ENCODE measurements around the gene SYNJ2. TPM values are rescaled to one million over a fixed set of nuclear protein-coding genes. Genes with fewer than 3 reads are reported as not detected.
A peak's percentile ranks its signal among the peaks of the same experiment; 100 is the strongest.

Gene SYNJ2
- total RNA-seq, 5 donors from 2014 or later (not counting 1 experiment from before 2014, with no cell fraction given), result 20.0 to 37.0 (median 22.3) TPM

DNA sequence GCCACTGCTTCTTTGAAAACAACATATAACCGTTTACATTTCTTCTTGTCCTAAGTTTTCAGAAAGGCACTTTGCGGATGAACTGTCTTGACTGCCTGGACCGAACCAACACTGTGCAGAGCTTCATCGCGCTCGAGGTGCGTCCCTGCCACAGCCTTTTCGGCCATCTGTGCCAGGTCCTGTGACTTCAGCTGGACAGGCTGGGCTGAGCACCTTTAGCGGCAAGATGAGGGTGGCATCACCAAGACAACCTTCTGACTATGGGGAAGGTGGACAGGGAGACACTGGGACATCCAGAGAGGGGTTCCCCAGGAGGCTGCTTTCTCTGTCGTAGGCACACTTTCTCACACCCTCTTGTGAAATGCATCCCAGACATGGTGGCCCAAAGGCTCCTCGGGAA, 82.1 kb downstream of the SYNJ2 start:
- no peaks in the 10 kb centered on the region for H3K9me3 ChIP-seq
- H3K4me1 ChIP-seq (ENCODE audit: control insufficient read depth in 1 of 2, extremely low read depth in 1 of 2, insufficient read depth in 2 of 2, low read length in 2 of 2), result peaks cover 18 to 28% of the 10 kb centered on the region in 2 experiments
- Mint-ChIP-seq H3K36me3 (peaks cover 27% of the 10 kb centered on the region), H3K4me1 (peaks cover 9 to 21% (median 16%) of the 10 kb centered on the region in 3 donors), H3K27ac (no peak overlapping the region), H3K4me3 (no peak overlapping the region), H3K27me3 (no peaks in the 10 kb centered on the region), H3K9me3 (no peaks in the 10 kb centered on the region)
- no peaks in the 10 kb centered on the region for H3K27me3 ChIP-seq (replicated peaks in 1 of 2; ENCODE audit: control insufficient read depth in 2 of 2, extremely low read depth in 1 of 2, insufficient read depth in 2 of 2, low read length in 1 of 2)
- H3K36me3 ChIP-seq (ENCODE audit: control insufficient read depth in 2 of 2, extremely low read depth in 1 of 2, insufficient read depth in 1 of 2, low read length in 1 of 2), result peaks cover 23 to 30% of the 10 kb centered on the region in 2 donors
- DNase-seq (no peak), ATAC-seq (replicated peaks in 1 of 4) (no peak)
- ChIA-PET CTCF (interaction anchor here in 1 of 2 donors (2.8 kb wide), 1 partner anchor 9 kb away, joined by 13 read pairs; no protein-coding TSS in a partner anchor), POLR2A (interaction anchor here in 1 of 2 donors (0.7 kb wide), 1 partner anchor 10 kb away, joined by 9 read pairs; no protein-coding TSS in a partner anchor)
- H3K4me3 ChIP-seq (ENCODE audit: control insufficient read depth in 1 of 2, extremely low read depth in 1 of 2, low read length in 1 of 2), result no peak overlapping the region
- WGBS (ENCODE audit: insufficient coverage), result 96% methylated on average over 9 of the region's 11 CpGs
- no peak overlapping the region for H3K27ac ChIP-seq (ENCODE audit: low read length)

DNA sequence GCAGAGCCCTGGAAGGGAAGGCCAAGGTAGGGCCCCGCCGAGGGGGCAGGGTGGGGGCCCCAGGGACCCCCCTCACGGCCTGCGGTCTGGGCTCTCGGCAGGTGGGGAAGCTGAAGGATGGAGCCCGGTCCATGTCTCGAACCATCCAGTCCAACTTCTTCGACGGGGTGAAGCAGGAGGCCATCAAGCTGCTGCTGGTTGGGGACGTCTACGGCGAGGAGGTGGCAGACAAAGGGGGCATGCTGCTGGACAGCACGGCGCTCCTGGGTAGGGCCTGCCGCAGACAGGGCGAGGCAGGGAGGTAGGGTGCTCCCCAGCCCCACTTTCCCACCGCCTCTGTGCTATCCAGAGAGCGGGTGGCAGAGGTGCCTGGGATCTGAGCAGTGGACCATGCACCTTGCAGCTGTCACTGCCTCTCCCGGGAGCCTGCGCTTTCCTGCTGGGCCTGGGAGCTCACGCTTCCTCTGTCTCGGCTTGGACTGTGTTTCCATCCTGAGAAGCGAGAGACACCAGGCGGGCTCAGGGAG, 83.1 kb downstream of the SYNJ2 start:
- CTCF ChIA-PET, result interaction anchor here in 1 of 2 donors (0.6 to 0.7 kb wide), 2 partner anchors 18 to 607 kb away, joined by 3 read pairs; no protein-coding TSS in a partner anchor
- H3K4me3 ChIP-seq (ENCODE audit: control insufficient read depth in 1 of 2, extremely low read depth in 1 of 2, low read length in 1 of 2), result no peak overlapping the region
- H3K27me3 ChIP-seq (replicated peaks in 1 of 2; ENCODE audit: control insufficient read depth in 2 of 2, extremely low read depth in 1 of 2, insufficient read depth in 2 of 2, low read length in 1 of 2), result no peaks in the 10 kb centered on the region
- H3K27ac ChIP-seq (ENCODE audit: low read length), result no peak overlapping the region
- no peak for ATAC-seq (replicated peaks in 1 of 4)
- 94% methylated on average over 20 of the region's 24 CpGs for WGBS (ENCODE audit: insufficient coverage)
- no peaks in the 10 kb centered on the region for H3K9me3 Mint-ChIP-seq
- H3K36me3 ChIP-seq (ENCODE audit: control insufficient read depth in 2 of 2, extremely low read depth in 1 of 2, insufficient read depth in 1 of 2, low read length in 1 of 2), result peaks cover 25 to 30% of the 10 kb centered on the region in 2 donors
- H3K4me1 Mint-ChIP-seq, result peaks cover 6 to 22% (median 18%) of the 10 kb centered on the region in 3 donors
- H3K9me3 ChIP-seq, result no peaks in the 10 kb centered on the region
- no peaks in the 10 kb centered on the region for H3K27me3 Mint-ChIP-seq
- no peak overlapping the region for H3K4me3 Mint-ChIP-seq
- no peak for DNase-seq
- H3K36me3 Mint-ChIP-seq, result peaks cover 27% of the 10 kb centered on the region
- POLR2A ChIA-PET, result interaction anchor here (0.6 kb wide), 2 partner anchors 11 to 990 kb away, joined by 3 read pairs; no protein-coding TSS in a partner anchor
- peaks cover 10 to 19% of the 10 kb centered on the region in 2 experiments for H3K4me1 ChIP-seq (ENCODE audit: control insufficient read depth in 1 of 2, extremely low read depth in 1 of 2, insufficient read depth in 2 of 2, low read length in 2 of 2)
- no peak overlapping the region for H3K27ac Mint-ChIP-seq

DNA sequence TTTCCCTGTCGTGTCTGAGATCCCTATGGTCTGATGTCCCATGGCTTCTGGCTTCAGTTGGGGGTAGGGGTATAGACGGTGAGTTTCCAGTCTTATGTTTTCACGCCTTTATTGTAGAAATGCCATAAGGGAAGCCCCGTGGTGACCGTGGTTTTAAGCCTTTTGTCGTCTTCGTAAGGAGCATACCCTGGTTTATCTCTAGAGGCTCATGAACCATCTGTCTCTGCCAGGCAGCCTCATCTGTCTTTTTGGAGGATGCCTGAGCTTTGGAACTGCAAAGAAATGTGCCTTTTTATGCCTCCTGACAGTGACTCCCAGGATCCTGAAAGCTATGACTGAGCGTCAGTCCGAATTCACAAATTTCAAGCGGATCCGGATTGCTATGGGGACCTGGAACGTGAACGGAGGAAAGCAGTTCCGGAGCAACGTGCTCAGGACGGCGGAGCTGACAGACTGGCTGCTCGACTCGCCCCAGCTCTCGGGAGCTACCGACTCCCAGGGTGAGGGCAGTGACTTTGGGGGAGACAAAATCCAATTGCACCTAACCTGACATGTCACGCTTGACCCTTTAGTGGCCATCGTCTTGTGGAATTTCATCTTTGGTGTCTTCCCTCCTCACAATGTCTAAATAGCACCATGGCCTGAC, 84.6 kb downstream of the SYNJ2 start:
- H3K27me3 Mint-ChIP-seq, result no peaks in the 10 kb centered on the region
- no peak overlapping the region for H3K4me3 ChIP-seq (ENCODE audit: control insufficient read depth in 1 of 2, extremely low read depth in 1 of 2, low read length in 1 of 2)
- H3K27ac Mint-ChIP-seq, result no peak overlapping the region
- CTCF ChIA-PET, result no interaction called here
- no peak overlapping the region for H3K4me3 Mint-ChIP-seq
- H3K9me3 ChIP-seq, result no peaks in the 10 kb centered on the region
- H3K36me3 Mint-ChIP-seq, result peaks cover 36% of the 10 kb centered on the region
- no peak for DNase-seq
- POLR2A ChIA-PET, result no interaction called here
- H3K27ac ChIP-seq (ENCODE audit: low read length), result no peak overlapping the region
- 84% methylated on average over 14 of the region's 23 CpGs for WGBS (ENCODE audit: insufficient coverage)
- H3K27me3 ChIP-seq (replicated peaks in 1 of 2; ENCODE audit: control insufficient read depth in 2 of 2, extremely low read depth in 1 of 2, insufficient read depth in 2 of 2, low read length in 1 of 2), result no peaks in the 10 kb centered on the region
- H3K4me1 ChIP-seq (ENCODE audit: control insufficient read depth in 1 of 2, extremely low read depth in 1 of 2, insufficient read depth in 2 of 2, low read length in 2 of 2), result peaks cover 0 to 5% of the 10 kb centered on the region in 2 experiments
- peaks cover 25 to 37% of the 10 kb centered on the region in 2 donors for H3K36me3 ChIP-seq (ENCODE audit: control insufficient read depth in 2 of 2, extremely low read depth in 1 of 2, insufficient read depth in 1 of 2, low read length in 1 of 2)
- no peak for ATAC-seq (replicated peaks in 1 of 4)
- no peaks in the 10 kb centered on the region for H3K9me3 Mint-ChIP-seq
- H3K4me1 Mint-ChIP-seq, result peaks cover 0 to 14% (median 12%) of the 10 kb centered on the region in 3 donors

DNA sequence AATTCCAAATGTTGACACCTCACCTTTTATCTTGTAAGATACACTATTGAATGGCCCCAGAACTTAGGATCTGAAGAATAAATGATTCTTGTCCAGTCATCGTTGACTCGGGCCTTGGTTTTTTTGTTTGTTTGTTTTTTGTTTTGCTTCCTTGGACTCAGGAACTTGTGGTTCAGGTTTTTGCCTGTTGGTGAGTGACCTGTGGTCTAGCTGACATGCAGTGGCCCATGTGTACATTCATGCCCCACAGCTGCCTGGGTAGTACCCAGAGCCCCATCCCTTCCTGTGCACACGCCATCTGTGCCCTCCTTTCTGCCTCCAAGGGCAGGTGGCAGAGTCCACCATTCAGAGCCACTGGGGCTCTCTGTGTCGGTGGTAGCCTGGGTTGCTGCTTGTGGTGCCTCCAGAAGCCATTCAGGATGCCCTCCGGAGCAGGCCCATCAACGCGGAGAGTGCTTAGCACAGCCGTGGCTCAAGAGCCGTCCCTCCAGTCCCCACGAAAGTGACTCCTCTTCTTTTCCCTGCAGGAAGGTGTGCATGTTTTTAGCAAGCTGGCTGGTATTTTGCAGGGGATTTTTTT, 85.9 kb downstream of the SYNJ2 start:
- 91% methylated on average over 5 of the region's 10 CpGs for WGBS (ENCODE audit: insufficient coverage)
- DNase-seq, result no peak
- CTCF ChIA-PET, result no interaction called here
- no peak overlapping the region for H3K27ac ChIP-seq (ENCODE audit: low read length)
- H3K27me3 Mint-ChIP-seq, result no peaks in the 10 kb centered on the region
- peaks cover 5 to 20% (median 18%) of the 10 kb centered on the region in 3 donors for H3K4me1 Mint-ChIP-seq
- ATAC-seq (replicated peaks in 1 of 4), result no peak
- POLR2A ChIA-PET, result no interaction called here
- H3K4me1 ChIP-seq (ENCODE audit: control insufficient read depth in 1 of 2, extremely low read depth in 1 of 2, insufficient read depth in 2 of 2, low read length in 2 of 2), result peaks cover 0 to 11% of the 10 kb centered on the region in 2 experiments
- no peak overlapping the region for H3K4me3 ChIP-seq (ENCODE audit: control insufficient read depth in 1 of 2, extremely low read depth in 1 of 2, low read length in 1 of 2)
- peaks cover 37% of the 10 kb centered on the region for H3K36me3 Mint-ChIP-seq
- H3K36me3 ChIP-seq (ENCODE audit: control insufficient read depth in 2 of 2, extremely low read depth in 1 of 2, insufficient read depth in 1 of 2, low read length in 1 of 2), result peaks cover 25 to 33% of the 10 kb centered on the region in 2 donors
- H3K27me3 ChIP-seq (replicated peaks in 1 of 2; ENCODE audit: control insufficient read depth in 2 of 2, extremely low read depth in 1 of 2, insufficient read depth in 2 of 2, low read length in 1 of 2), result no peaks in the 10 kb centered on the region
- H3K27ac Mint-ChIP-seq, result peak overlapping the region; percentile 49 to 71
- no peaks in the 10 kb centered on the region for H3K9me3 ChIP-seq
- H3K4me3 Mint-ChIP-seq, result no peak overlapping the region
- H3K9me3 Mint-ChIP-seq, result no peaks in the 10 kb centered on the region

DNA sequence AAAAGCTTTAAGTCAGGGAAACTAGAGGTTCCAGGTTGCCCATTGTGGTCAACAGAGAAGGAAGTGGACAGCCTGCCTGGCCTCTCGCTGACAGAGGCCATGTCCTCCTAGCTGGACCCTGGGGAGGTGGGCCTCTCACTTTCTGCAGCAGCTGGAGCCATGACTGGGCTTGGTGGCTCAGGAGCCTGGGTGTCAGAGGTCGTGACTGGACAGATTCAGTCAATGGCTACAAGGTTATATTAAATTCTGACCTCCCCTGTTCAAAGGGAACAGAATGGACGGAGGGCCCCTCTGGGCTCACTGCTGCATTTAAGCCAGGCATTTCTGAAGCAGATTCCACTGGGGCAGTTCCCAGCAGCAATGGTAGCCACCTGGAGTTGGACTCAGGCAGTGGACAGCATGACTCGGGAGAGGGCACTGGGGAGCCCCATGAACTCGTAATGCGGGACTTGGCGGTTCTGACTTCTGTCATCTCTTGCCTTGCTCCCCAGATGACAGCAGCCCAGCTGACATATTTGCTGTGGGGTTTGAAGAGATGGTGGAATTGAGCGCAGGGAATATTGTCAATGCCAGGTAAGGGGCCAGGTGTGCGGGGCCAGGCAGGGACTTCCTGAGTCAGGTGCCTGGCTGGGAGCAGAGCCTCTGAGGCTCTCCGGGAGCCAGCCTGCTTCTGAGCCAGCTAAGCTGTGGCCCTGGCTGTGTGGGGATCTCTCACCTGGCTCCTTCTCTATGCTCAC, 86.7 kb downstream of the SYNJ2 start:
- Histone ChIP-seq H3K4me3 (ENCODE audit: control insufficient read depth in 1 of 2, extremely low read depth in 1 of 2, low read length in 1 of 2) (no peak overlapping the region), H3K27me3 (replicated peaks in 1 of 2; ENCODE audit: control insufficient read depth in 2 of 2, extremely low read depth in 1 of 2, insufficient read depth in 2 of 2, low read length in 1 of 2) (no peaks in the 10 kb centered on the region), H3K27ac (ENCODE audit: low read length) (no peak overlapping the region), H3K36me3 (ENCODE audit: control insufficient read depth in 2 of 2, extremely low read depth in 1 of 2, insufficient read depth in 1 of 2, low read length in 1 of 2) (peaks cover 25 to 34% of the 10 kb centered on the region in 2 donors), H3K9me3 (no peaks in the 10 kb centered on the region), H3K4me1 (ENCODE audit: control insufficient read depth in 1 of 2, extremely low read depth in 1 of 2, insufficient read depth in 2 of 2, low read length in 2 of 2) (peaks cover 0 to 11% of the 10 kb centered on the region in 2 experiments)
- Mint-ChIP-seq H3K4me3 (no peak overlapping the region), H3K27ac (peak overlapping the region; percentile 71 to 84), H3K9me3 (no peaks in the 10 kb centered on the region), H3K4me1 (peaks cover 5 to 20% (median 18%) of the 10 kb centered on the region in 3 donors), H3K27me3 (no peaks in the 10 kb centered on the region), H3K36me3 (peaks cover 37% of the 10 kb centered on the region)
- no peak for ATAC-seq (replicated peaks in 1 of 4)
- ChIA-PET CTCF (interaction anchor here (0.5 to 0.9 kb wide), 4 partner anchors 85 to 402 kb away, joined by 3 to 5 read pairs (median 3); no protein-coding TSS in a partner anchor), POLR2A (interaction anchor here in 1 of 2 donors (0.5 kb wide), 1 partner anchor 178 kb away, joined by 4 read pairs; no protein-coding TSS in a partner anchor)
- WGBS (ENCODE audit: insufficient coverage), result 95% methylated on average over 8 of the region's 10 CpGs
- no peak for DNase-seq

Measured in T-cell (primary cell).